ENCODE data around the gene MED27.

Gene MED27

DNA sequence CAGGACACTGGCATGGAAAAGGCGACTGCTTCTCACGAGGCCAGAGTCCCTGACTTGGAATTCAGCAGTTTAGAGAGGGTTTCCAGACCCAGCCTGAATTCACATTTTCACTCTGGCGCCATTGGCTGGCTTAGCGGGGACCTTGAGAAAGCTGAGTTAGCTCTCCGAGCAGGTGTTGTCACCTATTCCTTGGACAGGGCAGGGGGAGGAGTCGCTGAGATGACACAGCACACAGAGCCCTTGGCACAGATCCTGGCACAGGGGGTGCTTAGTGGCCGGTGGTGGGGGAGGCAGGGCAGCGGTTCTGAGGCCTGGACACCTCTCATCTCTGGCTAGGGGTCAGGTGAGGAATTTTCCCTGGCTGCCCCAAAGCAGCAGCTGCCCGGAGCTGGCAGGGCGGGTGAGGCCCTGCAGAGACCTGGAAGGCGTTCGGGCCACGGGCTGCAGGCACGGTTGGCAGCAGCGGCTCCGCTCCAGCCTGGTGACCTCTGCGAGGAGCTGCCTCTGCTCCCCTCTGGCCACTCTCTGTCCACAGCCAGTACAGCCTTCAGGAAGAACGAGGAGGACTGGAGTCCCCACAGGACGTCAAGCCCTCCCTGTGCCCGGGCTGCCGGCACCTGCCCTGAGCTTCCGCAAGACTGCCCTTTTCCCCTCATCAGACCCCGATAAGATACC, 267.4 kb downstream of the MED27 start:
- DNase-seq (ENCODE audit: low spot score) (no peak), ATAC-seq (ENCODE audit: low read depth) (no peak)
- Histone ChIP-seq H3K4me1 (ENCODE audit: insufficient read depth, poor library complexity, severe bottlenecking) (no peaks in the 10 kb centered on the region), H3K36me3 (ENCODE audit: low read depth) (no peaks in the 10 kb centered on the region), H3K27ac (ENCODE audit: poor library complexity, severe bottlenecking) (no peak overlapping the region), H3K27me3 (ENCODE audit: insufficient read depth, poor library complexity, severe bottlenecking) (peaks cover 15% of the 10 kb centered on the region), H3K9me3 (ENCODE audit: severe bottlenecking) (no peaks in the 10 kb centered on the region), H3K4me3 (ENCODE audit: severe bottlenecking) (no peak overlapping the region)
- TF ChIP-seq, protein P1, sequence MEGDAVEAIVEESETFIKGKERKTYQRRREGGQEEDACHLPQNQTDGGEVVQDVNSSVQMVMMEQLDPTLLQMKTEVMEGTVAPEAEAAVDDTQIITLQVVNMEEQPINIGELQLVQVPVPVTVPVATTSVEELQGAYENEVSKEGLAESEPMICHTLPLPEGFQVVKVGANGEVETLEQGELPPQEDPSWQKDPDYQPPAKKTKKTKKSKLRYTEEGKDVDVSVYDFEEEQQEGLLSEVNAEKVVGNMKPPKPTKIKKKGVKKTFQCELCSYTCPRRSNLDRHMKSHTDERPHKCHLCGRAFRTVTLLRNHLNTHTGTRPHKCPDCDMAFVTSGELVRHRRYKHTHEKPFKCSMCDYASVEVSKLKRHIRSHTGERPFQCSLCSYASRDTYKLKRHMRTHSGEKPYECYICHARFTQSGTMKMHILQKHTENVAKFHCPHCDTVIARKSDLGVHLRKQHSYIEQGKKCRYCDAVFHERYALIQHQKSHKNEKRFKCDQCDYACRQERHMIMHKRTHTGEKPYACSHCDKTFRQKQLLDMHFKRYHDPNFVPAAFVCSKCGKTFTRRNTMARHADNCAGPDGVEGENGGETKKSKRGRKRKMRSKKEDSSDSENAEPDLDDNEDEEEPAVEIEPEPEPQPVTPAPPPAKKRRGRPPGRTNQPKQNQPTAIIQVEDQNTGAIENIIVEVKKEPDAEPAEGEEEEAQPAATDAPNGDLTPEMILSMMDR (IDR thresholded peaks at IDR 0.05; ENCODE audit: poor library complexity, severe bottlenecking), result no peak

GRCh38 chr9:131811405-131811804, 268.3 kb downstream of the MED27 start:
- no peak overlapping the region for H3K4me3 ChIP-seq (ENCODE audit: severe bottlenecking)
- ATAC-seq (ENCODE audit: low read depth) (no peak), DNase-seq (ENCODE audit: low spot score) (no peak)
- H3K36me3 ChIP-seq (ENCODE audit: low read depth), result no peaks in the 10 kb centered on the region
- H3K9me3 ChIP-seq (ENCODE audit: severe bottlenecking), result no peaks in the 10 kb centered on the region
- TF ChIP-seq, protein P1 (IDR thresholded peaks at IDR 0.05; ENCODE audit: poor library complexity, severe bottlenecking), result no peak
- no peak overlapping the region for H3K27ac ChIP-seq (ENCODE audit: poor library complexity, severe bottlenecking)
- H3K27me3 ChIP-seq (ENCODE audit: insufficient read depth, poor library complexity, severe bottlenecking), result peaks cover 7% of the 10 kb centered on the region
- H3K4me1 ChIP-seq (ENCODE audit: insufficient read depth, poor library complexity, severe bottlenecking), result no peaks in the 10 kb centered on the region

GRCh38 chr9:131810351-131811170, 269.1 kb downstream of the MED27 start:
- Histone ChIP-seq H3K4me1 (ENCODE audit: insufficient read depth, poor library complexity, severe bottlenecking) (no peaks in the 10 kb centered on the region), H3K9me3 (ENCODE audit: severe bottlenecking) (no peaks in the 10 kb centered on the region), H3K36me3 (ENCODE audit: low read depth) (no peaks in the 10 kb centered on the region), H3K27me3 (ENCODE audit: insufficient read depth, poor library complexity, severe bottlenecking) (peaks cover 7% of the 10 kb centered on the region), H3K27ac (ENCODE audit: poor library complexity, severe bottlenecking) (no peak overlapping the region), H3K4me3 (ENCODE audit: severe bottlenecking) (no peak overlapping the region)
- no peak for DNase-seq (ENCODE audit: low spot score)
- ATAC-seq (ENCODE audit: low read depth), result no peak
- TF ChIP-seq, protein P1 (IDR thresholded peaks at IDR 0.05; ENCODE audit: poor library complexity, severe bottlenecking), result no peak

All from RWPE2 (cell line).